HFFc6 (cell line): Measurements from ENCODE around the gene CDC42BPA. TPM values are rescaled to one million over a fixed set of nuclear protein-coding genes. Genes with fewer than 3 reads are reported as not detected.

Source experiments
- DNase-seq: peaks from one replicate; pipeline ENCODE4 v3.0.0-alpha.2; 2018
- H3K27ac Mint-ChIP-seq: 2 replicates; pipeline ENCODE4 v1.8.0; 2020; ENCODE audit warnings: mild to moderate bottlenecking, mixed read lengths
- H3K27me3 Mint-ChIP-seq: 2 replicates; pipeline ENCODE4 v1.8.0; 2021; ENCODE audit warnings: mild to moderate bottlenecking, moderate library complexity, mixed read lengths; ENCODE audit not compliant: insufficient read depth
- H3K36me3 Mint-ChIP-seq: 2 replicates; pipeline ENCODE4 v1.8.0; 2021; ENCODE audit warnings: low read depth, mixed read lengths
- H3K4me1 Mint-ChIP-seq: 2 replicates; pipeline ENCODE4 v1.8.0; 2020; ENCODE audit warnings: low read depth, mixed read lengths
- H3K4me3 Mint-ChIP-seq: 2 replicates; pipeline ENCODE4 v1.8.0; 2020; ENCODE audit warnings: mild to moderate bottlenecking, moderate library complexity, mixed read lengths
- H3K9me3 Mint-ChIP-seq: 2 replicates; pipeline ENCODE4 v1.8.0; 2020; ENCODE audit warnings: mild to moderate bottlenecking, mixed read lengths
- CTCF ChIP-seq: fragments of 200-600 bp; sonication (generic); IDR thresholded peaks from 2 replicates; pipeline ENCODE4 v1.5.0; 2021; ENCODE audit warnings: antibody characterized with exemption, mild to moderate bottlenecking
- total RNA-seq, 6 experiments: library from RNA; stranded (reverse); fragmentation: NEBNext Ultra II Directional; extraction: Animal tissue kit (Norgen Biotek cat#: 25700); gene quantifications; 2 replicates in 1 of 6; 3 replicates in 5 of 6; pipeline ENCODE4 v1.2.3, GENCODE V29; 2021

The CDC42BPA gene
- total RNA-seq, 6 experiments from 2014 or later: 32.8 to 37.8 (median 35.8) TPM

GRCh38 chr1:227323171-227323966 is 5.1 kb upstream of the CDC42BPA start:
- no peak overlapping the region for H3K27ac Mint-ChIP-seq
- no peaks in the 10 kb centered on the region for H3K36me3 Mint-ChIP-seq
- no peaks in the 10 kb centered on the region for H3K9me3 Mint-ChIP-seq
- H3K27me3 Mint-ChIP-seq: peaks cover 2% of the 10 kb centered on the region; the same call in 1 of the 2 replicates
- peaks cover 7% of the 10 kb centered on the region for H3K4me1 Mint-ChIP-seq
- DNase-seq: no peak
- no peak for TF ChIP-seq CTCF
- no peak overlapping the region for H3K4me3 Mint-ChIP-seq

- peaks cover 7% of the 10 kb centered on the region for H3K4me1 Mint-ChIP-seq
- peaks cover 2% of the 10 kb centered on the region; the same call in 1 of the 2 replicates for H3K27me3 Mint-ChIP-seq
- H3K4me3 Mint-ChIP-seq: no peak overlapping the region
- no peak for DNase-seq
- H3K9me3 Mint-ChIP-seq: no peaks in the 10 kb centered on the region
- no peak for TF ChIP-seq CTCF
- no peak overlapping the region for H3K27ac Mint-ChIP-seq
- no peaks in the 10 kb centered on the region for H3K36me3 Mint-ChIP-seq
Observed at GRCh38 chr1:227322376-227322775, 4.1 kb upstream of the CDC42BPA start.

- Mint-ChIP-seq H3K9me3 (no peaks in the 10 kb centered on the region), H3K36me3 (peaks cover 11% of the 10 kb centered on the region; the same call in 1 of the 2 replicates), H3K4me3 (no peak overlapping the region), H3K27ac (no peak overlapping the region), H3K27me3 (peaks cover 2% of the 10 kb centered on the region; the same call in 1 of the 2 replicates), H3K4me1 (peaks cover 7% of the 10 kb centered on the region)
- no peak for TF ChIP-seq CTCF
- DNase-seq: no peak
Observed at GRCh38 chr1:227321035-227321434, 2.7 kb upstream of the CDC42BPA start.

GRCh38 chr1:227320476-227320875 is 2.2 kb upstream of the CDC42BPA start:
- H3K27me3 Mint-ChIP-seq: peaks cover 2% of the 10 kb centered on the region; the same call in 1 of the 2 replicates
- no peak for DNase-seq
- H3K36me3 Mint-ChIP-seq: peaks cover 11% of the 10 kb centered on the region; the same call in 1 of the 2 replicates
- H3K9me3 Mint-ChIP-seq: no peaks in the 10 kb centered on the region
- no peak overlapping the region for H3K4me3 Mint-ChIP-seq
- H3K27ac Mint-ChIP-seq: no peak overlapping the region
- H3K4me1 Mint-ChIP-seq: peaks cover 7% of the 10 kb centered on the region
- no peak for TF ChIP-seq CTCF

GRCh38 chr1:227318853-227319607 is 738 bp upstream of the CDC42BPA start:
- Mint-ChIP-seq H3K4me3 (peak overlapping the region; percentile 99), H3K4me1 (peaks cover 19% of the 10 kb centered on the region), H3K27me3 (peaks cover 2% of the 10 kb centered on the region; the same call in 1 of the 2 replicates), H3K36me3 (peaks cover 11% of the 10 kb centered on the region; the same call in 1 of the 2 replicates), H3K27ac (peak overlapping the region; percentile 94), H3K9me3 (no peaks in the 10 kb centered on the region)
- DNase-seq: peak; percentile 61
- TF ChIP-seq CTCF: no peak
